ENCODE measurements around the gene CERS4.

DNA sequence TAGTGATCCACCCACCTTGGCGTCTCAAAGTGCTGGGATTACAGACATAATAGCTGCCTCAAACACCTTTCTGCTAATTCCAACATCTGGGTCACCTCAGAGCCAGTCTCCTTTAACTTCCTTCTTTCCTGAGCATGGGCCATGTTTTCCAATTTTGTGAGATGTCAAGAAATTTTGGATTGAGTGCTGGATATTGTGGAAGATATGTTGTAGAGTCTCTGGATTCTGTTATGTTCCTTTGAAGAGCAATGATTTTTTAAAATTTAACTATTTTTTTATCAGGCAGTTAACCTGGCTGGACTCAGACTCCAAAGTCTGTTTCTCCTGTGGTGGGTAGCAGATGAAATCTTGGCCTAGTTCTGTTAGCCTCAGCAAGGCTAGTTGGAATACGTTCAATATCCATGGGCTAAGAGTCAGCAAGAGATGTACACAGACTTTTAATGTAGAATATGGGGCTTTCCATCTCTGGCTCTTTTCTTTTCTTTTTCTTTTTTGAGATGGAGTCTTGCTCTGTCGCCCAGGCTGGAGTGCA is 22.0 kb downstream of the CERS4 start:
- TF ChIP-seq, protein P1, sequence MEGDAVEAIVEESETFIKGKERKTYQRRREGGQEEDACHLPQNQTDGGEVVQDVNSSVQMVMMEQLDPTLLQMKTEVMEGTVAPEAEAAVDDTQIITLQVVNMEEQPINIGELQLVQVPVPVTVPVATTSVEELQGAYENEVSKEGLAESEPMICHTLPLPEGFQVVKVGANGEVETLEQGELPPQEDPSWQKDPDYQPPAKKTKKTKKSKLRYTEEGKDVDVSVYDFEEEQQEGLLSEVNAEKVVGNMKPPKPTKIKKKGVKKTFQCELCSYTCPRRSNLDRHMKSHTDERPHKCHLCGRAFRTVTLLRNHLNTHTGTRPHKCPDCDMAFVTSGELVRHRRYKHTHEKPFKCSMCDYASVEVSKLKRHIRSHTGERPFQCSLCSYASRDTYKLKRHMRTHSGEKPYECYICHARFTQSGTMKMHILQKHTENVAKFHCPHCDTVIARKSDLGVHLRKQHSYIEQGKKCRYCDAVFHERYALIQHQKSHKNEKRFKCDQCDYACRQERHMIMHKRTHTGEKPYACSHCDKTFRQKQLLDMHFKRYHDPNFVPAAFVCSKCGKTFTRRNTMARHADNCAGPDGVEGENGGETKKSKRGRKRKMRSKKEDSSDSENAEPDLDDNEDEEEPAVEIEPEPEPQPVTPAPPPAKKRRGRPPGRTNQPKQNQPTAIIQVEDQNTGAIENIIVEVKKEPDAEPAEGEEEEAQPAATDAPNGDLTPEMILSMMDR (IDR thresholded peaks at IDR 0.05; ENCODE audit: low read length) = no peak
- TF ChIP-seq EZH2 (IDR thresholded peaks at IDR 0.05; ENCODE audit: borderline replicate concordance, low read length) = no peak
